CD4-positive, alpha-beta T cell treated with Interleukin-15 for 4 hours (primary cell): Measurements from ENCODE around the gene ACAD9.
"Not testable (repeated sequence)": the region's sequence is repeated elsewhere in the genome, so short reads cannot be mapped to it uniquely, and the experiment has no call there.

Experiments
- DNase-seq: peaks from one replicate; pipeline ENCODE4 v3.0.0-alpha.2; 2020; ENCODE audit warnings: low spot score

The ACAD9 gene

DNA sequence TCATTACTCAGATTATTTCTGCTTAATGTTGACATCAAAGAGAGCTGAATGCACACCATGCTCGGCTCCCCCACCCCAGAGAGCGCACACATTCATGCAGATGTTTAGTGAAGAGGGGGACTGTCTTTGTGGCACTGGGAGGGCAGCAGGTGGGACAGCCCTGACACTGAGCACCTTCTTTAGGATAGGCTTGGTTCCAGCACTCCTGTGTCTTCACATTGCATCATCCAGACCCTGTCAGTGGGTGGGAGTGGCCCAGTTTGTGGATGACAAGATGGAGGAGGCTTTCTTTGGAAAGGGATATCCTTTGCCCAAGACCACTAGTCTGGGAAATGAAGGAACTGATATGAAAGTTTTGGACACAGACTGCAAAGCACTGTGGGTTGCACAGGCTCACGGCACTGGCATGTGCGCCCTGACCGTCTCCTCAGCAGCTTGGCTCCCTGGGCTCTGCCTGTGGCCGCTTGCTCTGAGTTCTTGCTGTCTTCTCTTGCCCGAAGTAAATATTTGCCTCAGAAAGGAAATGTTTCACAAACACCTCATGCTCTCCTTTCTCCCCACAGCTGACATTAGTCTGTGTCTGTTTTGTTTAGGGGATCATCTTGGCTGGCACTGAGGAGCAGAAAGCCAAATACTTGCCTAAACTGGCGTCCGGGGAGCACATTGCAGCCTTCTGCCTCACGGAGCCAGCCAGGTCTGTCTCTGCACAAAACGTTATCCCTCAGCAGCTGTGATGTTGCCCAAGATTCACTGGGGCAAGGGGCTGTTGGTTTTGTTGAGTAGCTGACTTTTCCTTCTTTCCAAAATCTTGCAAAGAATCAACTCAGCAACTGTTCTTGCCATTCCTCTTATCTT lies 16.6 kb downstream of the ACAD9 start:
- DNase-seq, result no peak

DNA sequence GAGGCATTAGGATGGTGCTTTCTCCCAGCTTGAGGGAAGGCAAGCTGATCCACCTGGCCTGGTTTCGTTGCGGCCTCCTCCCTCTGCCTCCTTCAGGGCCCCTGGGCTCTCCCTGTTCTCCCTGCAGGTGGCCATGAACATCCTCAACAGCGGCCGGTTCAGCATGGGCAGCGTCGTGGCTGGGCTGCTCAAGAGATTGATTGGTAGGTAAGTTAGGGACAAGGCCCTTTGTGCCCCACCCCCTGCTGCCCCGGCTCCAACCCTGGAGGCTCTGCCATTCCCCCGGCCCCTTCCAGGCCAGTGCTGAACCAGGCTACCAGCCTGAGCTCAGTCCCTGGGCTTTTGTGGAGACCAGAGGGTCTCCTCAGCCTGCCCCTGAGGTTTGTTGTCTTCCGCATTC lies 23.0 kb downstream of the ACAD9 start:
- no peak for DNase-seq

DNA sequence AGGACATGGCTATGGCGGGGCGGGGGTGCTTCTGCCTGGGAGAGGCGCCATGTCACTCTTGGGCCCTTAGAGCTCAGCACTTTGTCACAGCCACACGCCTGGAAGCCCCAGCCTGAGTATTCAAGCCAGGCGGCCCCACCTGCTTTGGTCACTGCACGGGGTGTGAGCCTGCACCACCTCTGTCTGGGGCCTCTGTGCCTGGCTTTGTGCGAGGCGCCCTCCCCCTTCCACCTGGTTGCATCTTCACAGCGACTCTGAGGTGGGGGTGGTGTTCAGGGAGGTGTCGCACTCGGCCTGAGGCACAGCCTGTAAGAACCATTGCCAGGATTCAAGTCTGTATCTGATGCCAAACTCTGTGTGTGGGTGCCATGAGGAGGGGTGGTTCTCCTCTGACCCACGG lies 24.1 kb downstream of the ACAD9 start:
- no peak for DNase-seq

DNA sequence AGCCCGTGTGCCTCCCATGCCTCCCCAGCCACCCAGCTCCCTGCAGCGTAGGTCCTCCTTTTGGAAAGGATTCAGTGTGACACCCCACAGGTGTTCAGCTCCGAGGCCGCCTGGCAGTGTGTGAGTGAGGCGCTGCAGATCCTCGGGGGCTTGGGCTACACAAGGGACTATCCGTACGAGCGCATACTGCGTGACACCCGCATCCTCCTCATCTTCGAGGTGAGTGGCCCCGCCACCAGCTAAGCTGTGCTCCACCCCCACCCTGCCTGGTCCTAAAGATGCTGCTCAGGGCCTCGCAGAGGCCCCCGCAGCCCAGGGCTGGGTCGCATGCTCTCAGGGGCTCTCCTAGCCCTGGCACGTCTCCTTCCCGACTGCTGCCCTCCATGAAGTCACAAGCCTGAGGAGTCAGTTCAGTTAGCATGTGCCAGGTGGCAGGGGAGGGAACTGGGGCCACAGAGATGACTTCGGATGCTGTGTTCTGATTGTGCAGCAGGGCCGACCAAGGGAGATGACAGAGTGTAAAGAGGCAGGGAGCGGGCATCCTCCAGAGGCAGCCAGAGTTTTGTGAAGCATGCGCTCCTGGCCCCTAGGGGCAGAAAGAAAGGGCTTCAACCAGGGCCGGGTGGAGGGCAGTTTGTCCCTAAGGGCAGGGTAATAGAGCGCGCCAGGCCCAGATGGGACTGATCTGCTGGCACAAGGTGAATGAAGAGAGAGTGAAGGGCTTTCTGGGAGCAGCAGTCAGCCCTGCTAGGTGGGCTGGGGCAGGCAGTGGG lies 26.8 kb downstream of the ACAD9 start:
- no peak for DNase-seq

DNA sequence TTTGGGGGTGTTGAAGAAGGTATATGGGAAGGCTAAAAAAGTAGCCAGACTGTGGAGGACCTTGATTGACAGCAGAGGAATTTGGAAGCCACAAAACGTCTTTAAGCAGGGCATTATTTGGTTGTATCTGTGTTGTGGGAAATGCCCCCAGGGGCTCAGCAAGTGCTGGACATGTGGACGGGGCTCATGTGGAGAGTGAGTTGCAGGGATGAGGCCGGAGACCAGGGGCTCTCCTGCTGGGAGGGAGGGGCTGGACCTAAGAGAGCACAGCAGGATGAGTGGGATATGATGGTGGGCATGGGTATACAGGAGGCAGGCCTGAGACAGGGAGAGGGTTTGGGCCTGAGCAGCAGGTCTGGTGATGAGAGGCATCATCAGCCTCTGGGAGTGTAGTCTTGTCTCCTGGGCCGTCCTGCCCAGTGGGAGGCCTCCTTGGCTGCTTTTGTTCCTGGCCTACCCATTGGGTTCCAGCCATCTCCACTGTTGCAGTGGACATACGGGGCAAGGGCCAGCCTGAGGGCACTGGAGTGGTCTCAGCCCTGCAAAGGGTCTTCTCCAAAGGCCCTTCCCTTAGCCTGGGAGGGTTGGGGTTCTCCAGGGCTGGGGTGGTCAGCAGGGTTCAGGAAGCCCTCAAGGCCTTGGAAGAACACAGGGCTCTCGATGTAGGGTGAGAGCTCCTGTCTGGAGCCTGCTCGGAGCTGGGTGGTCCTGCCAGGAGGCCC lies 27.5 kb downstream of the ACAD9 start:
- DNase-seq, result no peak

DNA sequence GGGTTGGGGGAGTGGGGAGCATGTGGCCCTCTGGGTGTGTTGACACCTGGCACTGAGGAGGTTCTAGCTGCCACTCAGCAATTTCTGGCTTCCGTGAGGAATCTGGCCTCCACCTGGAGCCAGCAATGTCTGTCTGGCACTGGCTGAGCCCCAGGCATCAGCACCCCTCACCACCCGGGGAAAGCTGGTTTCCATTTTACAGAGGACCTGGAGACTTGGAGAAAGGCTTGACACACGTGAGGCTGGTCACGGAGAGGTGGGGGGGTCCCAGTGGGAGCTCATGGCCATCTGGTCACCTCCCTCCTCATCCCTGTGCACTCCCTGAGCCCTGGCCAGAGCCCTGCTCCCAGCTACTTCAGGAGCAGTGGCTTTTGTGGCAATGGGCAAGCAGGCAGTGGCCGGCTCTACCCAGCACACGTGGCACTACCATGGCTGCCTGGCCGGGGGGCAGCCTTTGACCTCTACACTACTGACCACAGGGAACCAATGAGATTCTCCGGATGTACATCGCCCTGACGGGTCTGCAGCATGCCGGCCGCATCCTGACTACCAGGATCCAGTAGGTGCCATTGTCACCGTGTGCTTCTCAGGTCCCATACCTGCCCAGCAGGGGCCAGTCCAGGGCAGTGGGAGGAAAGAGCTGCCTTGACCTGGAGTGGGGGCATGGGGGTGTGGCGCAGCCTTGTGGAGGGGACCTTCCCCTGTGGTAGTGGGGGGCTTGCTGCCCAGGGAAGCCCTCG lies 28.5 kb downstream of the ACAD9 start:
- DNase-seq, result no peak

DNA sequence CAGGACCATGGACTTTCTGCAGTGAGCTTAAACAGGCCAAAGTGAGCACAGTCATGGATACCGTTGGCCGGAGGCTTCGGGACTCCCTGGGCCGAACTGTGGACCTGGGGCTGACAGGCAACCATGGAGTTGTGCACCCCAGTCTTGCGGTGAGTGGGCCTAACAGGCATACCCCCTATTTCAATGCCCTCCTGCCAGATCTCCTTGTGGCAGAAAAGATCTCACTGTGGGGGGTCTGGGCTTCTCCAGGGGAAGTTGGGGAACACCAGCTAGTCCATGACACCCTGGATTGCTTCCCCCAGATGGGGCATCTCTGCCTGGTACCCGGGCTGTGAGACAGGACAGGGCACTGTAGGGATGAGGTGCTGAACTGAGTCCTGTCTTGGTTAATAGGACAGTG lies 29.5 kb downstream of the ACAD9 start:
- no peak for DNase-seq

DNA sequence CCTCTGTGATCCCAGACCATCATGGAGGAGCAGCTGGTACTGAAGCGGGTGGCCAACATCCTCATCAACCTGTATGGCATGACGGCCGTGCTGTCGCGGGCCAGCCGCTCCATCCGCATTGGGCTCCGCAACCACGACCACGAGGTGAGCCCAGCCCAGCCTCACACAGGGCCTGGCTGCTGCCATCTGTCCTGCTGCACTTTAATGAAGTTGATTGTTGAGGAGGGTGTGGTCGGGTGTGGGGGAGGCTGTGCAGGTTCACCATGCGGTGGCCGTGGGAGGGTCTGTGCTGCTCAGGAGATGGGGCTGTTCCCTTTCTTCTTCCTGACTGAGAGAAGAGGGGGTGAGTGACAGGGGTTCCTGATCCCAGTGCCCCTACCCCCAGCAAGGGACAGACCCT lies 30.6 kb downstream of the ACAD9 start:
- no peak for DNase-seq

DNA sequence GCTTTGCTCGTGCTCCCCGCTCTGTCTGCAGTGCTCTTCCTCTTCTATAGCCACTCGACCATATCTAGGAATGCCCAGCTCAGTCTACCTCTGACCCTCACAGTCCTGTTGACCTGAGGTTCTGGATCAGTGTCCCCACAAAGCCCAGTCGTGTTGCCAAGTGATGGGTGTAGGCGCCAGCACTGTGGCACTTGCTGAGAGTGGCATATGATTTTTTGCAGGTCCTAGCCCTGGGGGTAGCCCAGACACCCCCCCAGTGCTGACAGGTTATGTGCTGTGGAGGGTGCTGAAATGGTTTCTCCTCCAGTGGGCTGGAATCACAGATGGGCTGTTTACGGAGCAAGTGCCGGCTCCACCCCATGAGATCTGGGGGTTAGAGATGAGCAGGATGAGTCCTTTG lies 32.5 kb downstream of the ACAD9 start:
- no peak for DNase-seq

DNA sequence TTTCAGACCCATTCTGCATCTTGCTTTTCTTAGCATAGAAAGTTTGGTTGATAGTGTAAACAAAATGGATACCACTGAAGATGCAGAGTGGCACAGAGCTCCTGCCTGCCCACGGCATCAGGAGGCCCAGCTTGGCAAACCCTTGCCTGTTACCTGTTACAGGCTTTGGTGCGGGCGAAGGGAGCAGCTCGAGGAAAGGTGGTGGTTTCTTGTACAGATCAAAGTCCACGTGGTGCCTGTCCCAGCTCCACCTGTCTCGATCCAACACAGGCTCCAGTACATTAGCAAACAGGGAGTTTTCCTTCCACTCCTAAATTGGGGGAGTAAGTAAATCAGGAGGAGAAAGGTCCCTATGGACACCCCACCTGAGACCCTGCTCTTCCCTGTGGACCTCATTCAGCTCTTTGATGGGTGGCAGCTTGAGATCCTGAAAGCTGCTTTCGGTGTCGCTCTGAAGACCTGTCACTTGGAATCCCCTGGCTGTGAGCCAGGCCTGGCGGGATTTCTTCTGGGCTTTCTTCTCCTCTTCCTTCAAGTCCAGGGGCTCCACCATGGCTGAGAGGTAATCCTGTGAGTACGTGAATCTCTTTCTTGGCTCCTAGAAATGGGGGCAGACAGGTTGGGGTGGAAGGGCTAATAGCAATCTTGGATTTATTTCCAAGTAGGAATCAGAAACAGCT lies 35.7 kb downstream of the ACAD9 start:
- no peak for DNase-seq

DNA sequence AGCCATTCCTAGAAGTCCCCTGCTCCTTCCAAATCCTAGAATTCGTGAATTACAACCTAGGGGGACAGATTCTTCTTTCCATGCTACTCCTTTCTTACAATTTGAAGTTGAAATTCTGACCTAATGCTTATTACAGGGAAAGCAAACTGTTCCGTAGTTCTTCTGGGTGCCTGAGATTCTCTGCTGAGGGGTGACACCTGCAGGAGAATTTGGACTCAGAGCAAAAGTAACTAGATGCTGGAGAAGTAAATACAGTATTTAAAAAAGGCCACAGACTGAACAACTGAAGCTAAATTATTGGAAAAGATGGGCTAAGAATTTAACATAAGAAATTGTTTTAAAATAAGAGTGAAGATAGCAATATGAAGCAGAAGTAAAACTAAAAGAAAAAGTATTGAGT lies 37.9 kb downstream of the ACAD9 start:
- DNase-seq, result no peak

DNA sequence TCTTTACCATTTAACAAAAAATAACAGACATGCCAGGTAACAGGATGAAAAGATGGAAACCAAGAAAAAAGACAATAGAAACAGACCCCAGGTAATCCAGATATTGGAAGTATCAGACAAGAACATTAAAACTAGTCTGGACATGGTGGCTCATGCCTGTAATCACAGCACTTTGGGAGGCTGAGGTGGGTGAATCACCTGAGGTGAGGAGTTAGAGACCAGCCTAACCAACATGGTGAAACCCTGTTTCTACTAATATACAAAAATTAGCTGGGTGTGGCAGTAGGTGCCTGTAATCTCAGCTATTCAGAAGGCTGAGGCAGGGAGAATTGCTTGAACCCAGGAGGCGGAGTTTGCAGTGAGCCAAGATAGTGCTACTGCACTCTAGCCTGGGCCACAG lies 40.6 kb downstream of the ACAD9 start:
- DNase-seq, result no peak

DNA sequence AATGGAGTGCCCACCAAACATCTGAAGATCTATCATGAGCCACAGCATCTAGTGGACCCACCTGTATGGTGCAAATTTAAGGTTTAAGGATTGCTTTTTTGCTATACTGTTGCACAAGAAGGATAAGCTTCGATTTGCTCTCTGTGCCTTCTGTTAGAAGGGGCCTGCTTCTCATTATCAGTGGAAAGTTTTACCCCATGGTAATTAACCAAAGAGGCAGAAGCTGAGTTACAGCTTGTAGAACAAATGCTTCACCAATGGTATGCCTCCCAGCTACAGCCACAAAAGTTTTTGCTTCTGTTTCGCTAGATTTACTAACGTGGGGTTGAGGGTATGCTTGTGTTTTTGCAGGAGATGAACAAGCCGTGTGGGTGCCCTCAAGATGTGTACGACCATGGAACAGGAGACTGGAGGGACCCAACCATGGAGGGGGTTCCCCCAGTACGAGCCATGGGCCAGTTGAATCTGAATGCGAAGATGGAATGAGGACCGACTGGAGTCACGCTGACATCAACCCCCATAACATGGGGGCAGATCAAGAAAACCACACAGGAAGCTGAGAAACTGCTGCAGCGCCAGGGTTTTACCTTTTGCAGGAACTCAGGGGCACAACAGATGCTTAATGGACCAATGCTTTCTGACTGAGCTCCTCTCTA lies 43.5 kb downstream of the ACAD9 start:
- DNase-seq, result peak; percentile 47

DNA sequence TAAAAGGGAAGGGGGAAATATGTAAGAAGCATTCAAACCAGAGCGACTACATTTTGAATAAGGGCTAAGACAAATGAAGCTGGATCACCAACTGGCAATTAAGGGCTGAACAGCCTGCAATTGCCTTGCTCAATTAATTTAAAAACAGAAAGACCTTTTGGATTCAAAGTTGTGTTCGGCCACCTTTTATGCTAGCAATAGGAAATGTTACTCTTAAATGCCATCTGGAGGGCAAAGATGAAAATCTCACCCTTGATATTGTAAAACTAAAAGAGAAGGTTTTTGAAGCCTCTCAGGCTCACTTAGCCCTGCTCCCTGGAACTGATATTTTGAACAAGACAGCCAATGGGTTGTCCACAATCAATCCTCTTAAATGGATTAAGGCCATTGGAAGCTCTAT lies 44.2 kb downstream of the ACAD9 start:
- DNase-seq, result peak; percentile 33

DNA sequence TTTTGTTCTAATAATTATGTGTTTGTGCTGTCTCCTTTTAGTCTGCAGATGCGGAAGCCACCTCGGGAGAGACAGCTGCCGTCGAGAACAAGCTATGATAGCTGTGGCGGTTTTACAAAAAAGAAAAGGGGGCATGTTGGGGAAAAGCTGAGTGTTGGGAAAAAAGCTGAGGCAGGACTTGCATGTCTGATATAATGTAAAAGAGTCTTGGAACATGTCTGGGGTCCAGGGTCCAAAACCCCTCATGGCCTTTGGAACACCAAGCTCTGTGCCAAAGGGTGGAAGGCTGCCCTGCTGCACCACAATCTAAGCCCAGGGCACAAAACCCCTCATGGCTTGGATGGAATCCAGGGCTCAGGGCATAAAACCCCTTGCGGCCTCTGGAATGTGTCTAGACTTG lies 44.6 kb downstream of the ACAD9 start:
- DNase-seq, result not testable (repeated sequence)

DNA sequence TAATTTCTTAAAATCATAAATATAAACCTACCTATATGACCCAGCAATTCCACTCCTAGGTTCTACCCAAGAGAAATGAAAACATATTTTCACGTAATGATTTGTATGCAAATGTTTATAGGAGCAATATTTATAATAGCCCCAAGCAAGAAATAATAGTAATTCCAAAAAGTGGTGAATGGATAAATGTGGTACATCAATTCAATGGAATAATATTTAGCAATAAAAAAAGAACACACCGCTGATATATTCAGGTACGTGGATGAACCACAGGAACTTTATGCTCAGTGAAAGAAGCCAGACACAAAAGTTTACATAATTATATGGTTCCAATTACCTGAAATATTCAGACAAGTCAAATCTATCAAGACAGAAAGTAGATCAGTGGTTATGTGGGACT lies 49.9 kb downstream of the ACAD9 start:
- DNase-seq, result no peak

DNA sequence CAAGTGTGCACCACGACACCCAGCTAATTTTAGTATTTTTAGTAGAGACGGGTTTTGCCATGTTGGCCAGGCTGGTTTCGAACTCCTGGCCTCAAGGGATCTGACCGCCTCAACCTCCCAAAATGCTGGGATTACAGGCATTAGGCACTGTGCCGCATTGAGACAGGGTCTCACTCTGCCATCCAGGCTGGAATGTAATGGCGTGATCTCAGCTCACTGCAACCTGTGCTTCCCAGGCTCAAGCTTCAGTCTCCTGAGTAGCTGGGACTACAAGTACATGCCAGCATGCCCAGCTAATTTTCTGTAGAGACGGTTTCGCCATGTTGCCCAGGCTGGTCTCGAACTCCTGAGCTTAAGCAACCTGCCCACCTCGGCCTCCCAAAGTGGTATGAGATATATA lies 51.6 kb downstream of the ACAD9 start:
- DNase-seq, result no peak

DNA sequence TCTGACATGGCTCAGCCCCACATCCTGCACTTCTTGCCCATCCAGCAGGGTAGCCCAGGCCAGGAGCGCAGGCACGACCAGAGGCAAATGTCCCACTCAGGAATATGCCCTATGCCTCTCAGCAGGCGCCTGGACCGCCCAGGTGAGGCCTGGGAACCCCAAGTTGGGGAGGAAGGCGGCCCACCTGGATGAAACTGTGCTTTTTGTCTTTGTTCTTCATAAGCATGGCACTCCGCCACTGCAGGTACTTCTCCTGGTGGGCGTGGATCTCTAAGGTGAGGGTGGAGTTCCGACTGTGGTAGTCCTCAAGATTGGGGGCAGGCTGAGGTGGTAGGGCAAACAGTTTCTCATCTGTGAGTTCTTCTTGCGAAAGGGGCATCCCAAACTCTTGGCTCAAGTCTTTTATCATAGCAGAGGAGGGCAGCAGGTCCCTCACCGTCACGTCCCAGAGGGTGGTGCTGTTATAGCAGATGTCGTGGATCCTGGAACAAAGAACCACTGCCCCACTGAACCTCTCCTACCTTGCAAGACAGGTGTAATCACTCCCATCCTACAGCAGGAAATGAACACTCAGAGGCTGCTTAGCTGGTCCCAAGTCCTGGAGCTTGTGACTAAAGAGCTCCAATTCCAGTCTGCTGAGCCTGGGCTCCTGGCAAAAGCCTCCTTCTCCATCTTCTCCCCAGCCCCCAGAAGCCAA lies 53.2 kb downstream of the ACAD9 start:
- no peak for DNase-seq

DNA sequence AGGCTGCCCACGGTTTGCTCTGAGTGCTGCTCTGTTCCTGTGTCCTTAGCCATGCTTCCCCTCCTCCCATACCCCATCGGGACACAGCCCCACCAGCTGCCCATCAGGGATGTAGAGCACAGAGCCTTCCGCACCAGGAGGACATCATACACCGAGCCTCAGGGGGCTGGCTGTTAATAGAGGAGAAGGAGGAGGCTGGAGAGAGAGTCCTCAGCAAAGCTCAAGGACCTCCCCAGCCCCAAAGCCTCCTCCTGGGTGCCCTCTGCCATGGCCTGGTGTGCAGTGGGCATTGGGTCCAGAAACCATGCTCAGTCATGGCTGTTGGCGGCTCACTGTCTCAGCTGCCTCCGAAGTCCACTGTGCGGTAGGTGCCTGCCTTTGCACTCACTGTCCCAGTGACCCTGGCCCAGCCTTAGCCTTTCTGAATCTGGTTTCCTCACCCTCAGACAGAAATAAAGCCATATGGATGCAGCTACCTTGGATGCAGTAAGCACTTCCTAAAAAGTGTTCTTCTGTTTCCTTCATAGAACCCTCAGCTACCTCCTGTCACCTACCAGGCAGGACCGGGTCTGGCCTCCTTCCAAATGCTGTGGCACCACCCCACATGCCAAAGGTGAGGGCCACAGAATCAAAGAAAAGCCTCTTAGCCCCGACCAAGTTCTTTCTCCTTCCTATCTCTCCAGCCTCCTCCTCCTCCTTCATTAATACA lies 53.9 kb downstream of the ACAD9 start:
- DNase-seq, result no peak

DNA sequence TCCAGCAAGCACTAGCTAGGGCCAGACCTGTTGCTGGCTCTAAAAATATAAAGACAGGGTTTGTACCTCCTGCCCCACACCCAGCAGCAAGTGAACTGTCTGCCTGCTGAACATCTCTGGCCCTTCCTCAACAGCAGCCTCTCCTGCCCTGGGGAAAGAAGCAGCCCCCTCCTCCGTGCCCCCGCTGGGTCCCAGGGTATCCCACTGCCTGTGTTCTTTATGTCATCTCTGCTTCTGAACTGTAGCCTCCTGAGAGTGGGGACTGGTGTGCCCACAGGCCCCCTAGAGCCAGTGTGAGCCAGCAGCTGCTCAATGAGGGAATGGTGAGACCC lies 54.5 kb downstream of the ACAD9 start:
- DNase-seq, result no peak
